ENCODE results near the gene DNAAF2. TPM values are rescaled to one million over a fixed set of nuclear protein-coding genes. Genes with fewer than 3 reads are reported as not detected.

Gene DNAAF2
- polyA plus RNA-seq, 4 donors = 8.3 to 19.5 (median 10.3) TPM

DNA sequence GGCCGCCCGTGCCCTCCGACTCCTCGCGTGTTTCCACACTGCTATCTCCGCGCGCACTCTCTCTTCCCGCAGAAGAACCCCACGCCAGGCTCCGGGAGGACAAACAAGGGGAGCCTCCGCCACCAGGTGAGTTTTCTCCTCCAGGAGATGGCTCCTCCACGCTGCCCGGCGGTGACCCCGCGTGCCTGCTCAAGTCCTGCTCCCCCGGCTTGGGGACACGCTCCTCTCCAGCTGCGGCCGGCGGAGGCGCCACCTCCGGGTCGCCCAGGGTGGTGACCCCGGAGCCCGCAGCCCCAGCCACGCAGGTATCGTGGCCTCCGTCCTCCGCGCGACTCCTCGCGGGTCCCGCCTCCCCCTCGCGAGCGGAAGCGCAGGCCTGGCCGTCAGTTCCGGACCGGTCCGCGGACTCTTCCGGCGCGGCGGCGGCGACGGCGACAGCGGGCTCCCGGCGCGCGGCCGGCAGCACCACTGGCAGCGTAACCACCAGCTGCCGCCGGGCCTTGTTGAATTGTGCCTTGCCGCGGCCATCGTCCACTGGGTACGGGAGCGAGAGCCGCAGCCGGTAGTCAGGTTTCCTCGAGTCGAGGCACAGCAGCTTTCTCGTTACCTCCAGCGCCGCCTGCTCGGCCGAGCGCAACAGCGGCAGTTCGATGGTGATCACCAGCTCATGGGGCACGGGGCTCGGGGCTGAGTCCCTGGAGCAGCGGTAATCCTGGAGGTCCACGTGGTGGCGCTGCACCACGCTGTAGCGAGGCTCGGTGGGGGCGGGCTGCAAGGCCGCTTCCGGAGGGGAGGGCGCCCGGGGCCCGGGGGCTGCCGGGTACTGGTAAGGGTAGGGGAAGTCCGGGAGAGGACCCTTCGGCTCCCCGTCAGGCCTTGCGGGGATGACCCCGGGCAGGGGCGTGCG is 1.2 kb downstream of the DNAAF2 start:
- no peak for FAIRE-seq
- Histone ChIP-seq H3K27me3 (ENCODE audit: control insufficient read depth in 3 of 3, insufficient read depth in 3 of 3, low read length in 3 of 3) (no peaks in the 10 kb centered on the region), H3K27ac (ENCODE audit: low read depth in 1 of 3, low read length in 2 of 3) (peak overlapping the region; percentile 80 to 99 (median 96)), H3K4me1 (ENCODE audit: control insufficient read depth in 3 of 3, insufficient read depth in 2 of 3, low read depth in 1 of 3, low read length in 2 of 3) (peaks cover 0 to 13% (median 0%) of the 10 kb centered on the region in 3 donors), H3K9me3 (ENCODE audit: control insufficient read depth in 2 of 2, insufficient read depth in 1 of 2, low read depth in 1 of 2, low read length in 1 of 2) (no peaks in the 10 kb centered on the region), H3K36me3 (ENCODE audit: control insufficient read depth in 3 of 3, insufficient read depth in 2 of 3, low read depth in 1 of 3, low read length in 3 of 3) (peaks cover 2 to 20% (median 4%) of the 10 kb centered on the region in 3 donors), H3K4me3 (ENCODE audit: low read depth in 1 of 3, low read length in 3 of 3) (peak overlapping the region; percentile 71 to 95 (median 74))
- 0% methylated on average over 57 to 101 of the region's 101 CpGs for WGBS, 3 donors
- DNase-seq = peak; percentile 94 to 97

DNA sequence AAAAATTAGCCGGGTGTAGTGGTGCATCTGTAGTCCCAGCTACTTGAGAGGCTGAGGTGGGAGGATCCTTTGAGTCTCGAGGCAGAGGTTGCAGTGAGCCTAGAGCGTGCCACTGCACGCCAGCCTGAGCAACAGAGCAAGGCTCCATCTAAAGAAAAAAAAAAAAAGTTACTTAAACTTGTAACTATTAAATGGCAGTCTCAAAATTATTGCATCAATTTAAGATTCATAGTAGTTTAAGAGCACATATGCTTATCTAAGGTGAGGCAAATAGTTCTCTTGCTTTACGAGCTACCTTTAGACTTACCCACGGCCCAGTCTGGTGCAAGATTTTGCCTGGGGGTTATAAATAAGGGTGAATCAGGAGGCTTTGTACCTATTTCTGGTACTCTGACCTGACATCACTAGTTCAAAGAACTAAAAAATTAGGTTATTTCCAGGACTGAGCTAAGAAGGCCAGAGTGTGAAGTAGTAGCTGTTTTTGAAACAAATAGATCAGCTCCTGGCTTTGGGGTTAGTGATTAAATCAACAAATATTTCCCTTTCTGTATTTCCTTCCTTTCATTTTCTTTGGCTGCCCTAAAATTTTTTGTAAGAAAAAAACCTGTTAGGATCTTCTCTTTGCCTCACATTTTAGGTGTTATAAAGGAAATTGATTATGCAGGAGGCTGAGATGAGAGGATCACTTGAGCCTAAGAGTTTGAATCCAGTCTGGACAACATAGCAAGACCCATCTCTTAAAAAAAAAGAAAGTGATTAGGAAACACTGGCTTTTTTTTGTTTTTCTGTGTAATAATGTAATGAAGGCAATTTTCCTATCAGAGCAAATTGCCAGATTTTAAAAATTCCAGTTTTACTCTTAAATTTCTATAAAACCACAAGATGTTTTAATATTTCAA is 10.9 kb downstream of the DNAAF2 start:
- Histone ChIP-seq H3K9me3 (ENCODE audit: control insufficient read depth in 2 of 2, insufficient read depth in 1 of 2, low read depth in 1 of 2, low read length in 1 of 2) (no peaks in the 10 kb centered on the region), H3K4me1 (ENCODE audit: control insufficient read depth in 3 of 3, insufficient read depth in 2 of 3, low read depth in 1 of 3, low read length in 2 of 3) (peaks cover 0 to 9% (median 5%) of the 10 kb centered on the region in 3 donors), H3K36me3 (ENCODE audit: control insufficient read depth in 3 of 3, insufficient read depth in 2 of 3, low read depth in 1 of 3, low read length in 3 of 3) (peaks cover 0 to 19% (median 1%) of the 10 kb centered on the region in 3 donors), H3K27me3 (ENCODE audit: control insufficient read depth in 3 of 3, insufficient read depth in 3 of 3, low read length in 3 of 3) (no peaks in the 10 kb centered on the region), H3K27ac (ENCODE audit: low read depth in 1 of 3, low read length in 2 of 3) (peak overlapping the region; percentile 21 to 36 (median 24)), H3K4me3 (ENCODE audit: low read depth in 1 of 3, low read length in 3 of 3) (peak overlapping the region in 1 of 3 donors; percentile 35)
- FAIRE-seq = no peak
- WGBS, 3 donors = 12 to 51% (median 16%) methylated on average over 6 of the region's 6 CpGs
- peak; percentile 65 to 77 for DNase-seq

DNA sequence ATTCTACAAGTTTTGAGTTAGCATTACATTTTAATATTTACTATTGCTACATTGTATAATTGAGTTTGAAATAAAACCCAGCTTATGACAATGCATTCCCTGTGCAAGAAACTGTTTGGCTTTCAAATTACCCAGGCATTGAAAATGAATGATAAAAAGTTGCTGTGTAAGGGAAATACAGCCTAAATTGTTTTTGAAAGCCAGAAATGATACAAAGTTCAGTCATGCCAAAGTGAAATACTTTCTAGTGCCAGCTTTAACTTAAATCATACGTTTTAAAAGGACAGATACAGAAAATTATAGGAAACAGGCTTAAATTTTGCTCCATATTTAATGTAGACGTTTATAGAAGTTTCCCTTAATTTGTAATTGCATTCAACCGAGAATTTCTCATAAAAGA is 11.7 kb downstream of the DNAAF2 start:
- WGBS, 3 donors = 11 to 44% (median 14%) methylated on average over 3 of the region's 3 CpGs
- Histone ChIP-seq H3K27ac (ENCODE audit: low read depth in 1 of 3, low read length in 2 of 3) (peak overlapping the region in 2 of 3 donors; percentile 6 to 24), H3K36me3 (ENCODE audit: control insufficient read depth in 3 of 3, insufficient read depth in 2 of 3, low read depth in 1 of 3, low read length in 3 of 3) (peaks cover 0 to 17% (median 1%) of the 10 kb centered on the region in 3 donors), H3K4me3 (ENCODE audit: low read depth in 1 of 3, low read length in 3 of 3) (peak overlapping the region in 1 of 3 donors; percentile 35), H3K4me1 (ENCODE audit: control insufficient read depth in 3 of 3, insufficient read depth in 2 of 3, low read depth in 1 of 3, low read length in 2 of 3) (peaks cover 0 to 9% (median 5%) of the 10 kb centered on the region in 3 donors), H3K9me3 (ENCODE audit: control insufficient read depth in 2 of 2, insufficient read depth in 1 of 2, low read depth in 1 of 2, low read length in 1 of 2) (no peaks in the 10 kb centered on the region), H3K27me3 (ENCODE audit: control insufficient read depth in 3 of 3, insufficient read depth in 3 of 3, low read length in 3 of 3) (no peaks in the 10 kb centered on the region)
- no peak for FAIRE-seq
- no peak for DNase-seq

DNA sequence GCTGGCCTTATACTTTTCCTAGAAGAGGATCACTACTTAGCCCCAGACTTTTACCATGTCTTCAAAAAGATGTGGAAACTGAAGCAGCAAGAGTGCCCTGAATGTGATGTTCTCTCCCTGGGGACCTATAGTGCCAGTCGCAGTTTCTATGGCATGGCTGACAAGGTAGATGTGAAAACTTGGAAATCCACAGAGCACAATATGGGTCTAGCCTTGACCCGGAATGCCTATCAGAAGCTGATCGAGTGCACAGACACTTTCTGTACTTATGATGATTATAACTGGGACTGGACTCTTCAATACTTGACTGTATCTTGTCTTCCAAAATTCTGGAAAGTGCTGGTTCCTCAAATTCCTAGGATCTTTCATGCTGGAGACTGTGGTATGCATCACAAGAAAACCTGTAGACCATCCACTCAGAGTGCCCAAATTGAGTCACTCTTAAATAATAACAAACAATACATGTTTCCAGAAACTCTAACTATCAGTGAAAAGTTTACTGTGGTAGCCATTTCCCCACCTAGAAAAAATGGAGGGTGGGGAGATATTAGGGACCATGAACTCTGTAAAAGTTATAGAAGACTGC is 12.9 kb downstream of the DNAAF2 start:
- no peaks in the 10 kb centered on the region for H3K27me3 ChIP-seq (ENCODE audit: control insufficient read depth in 3 of 3, insufficient read depth in 3 of 3, low read length in 3 of 3)
- FAIRE-seq (no peak), DNase-seq (no peak)
- 6 to 41% (median 21%) methylated on average over 3 of the region's 3 CpGs for WGBS, 3 donors
- peak overlapping the region in 2 of 3 donors; percentile 86 to 99 for H3K27ac ChIP-seq (ENCODE audit: low read depth in 1 of 3, low read length in 2 of 3)
- H3K9me3 ChIP-seq (ENCODE audit: control insufficient read depth in 2 of 2, insufficient read depth in 1 of 2, low read depth in 1 of 2, low read length in 1 of 2) = no peaks in the 10 kb centered on the region
- peak overlapping the region; percentile 77 to 87 (median 81) for H3K4me3 ChIP-seq (ENCODE audit: low read depth in 1 of 3, low read length in 3 of 3)
- peaks cover 0 to 21% (median 7%) of the 10 kb centered on the region in 3 donors for H3K36me3 ChIP-seq (ENCODE audit: control insufficient read depth in 3 of 3, insufficient read depth in 2 of 3, low read depth in 1 of 3, low read length in 3 of 3)
- peaks cover 0 to 9% (median 5%) of the 10 kb centered on the region in 3 donors for H3K4me1 ChIP-seq (ENCODE audit: control insufficient read depth in 3 of 3, insufficient read depth in 2 of 3, low read depth in 1 of 3, low read length in 2 of 3)

DNA sequence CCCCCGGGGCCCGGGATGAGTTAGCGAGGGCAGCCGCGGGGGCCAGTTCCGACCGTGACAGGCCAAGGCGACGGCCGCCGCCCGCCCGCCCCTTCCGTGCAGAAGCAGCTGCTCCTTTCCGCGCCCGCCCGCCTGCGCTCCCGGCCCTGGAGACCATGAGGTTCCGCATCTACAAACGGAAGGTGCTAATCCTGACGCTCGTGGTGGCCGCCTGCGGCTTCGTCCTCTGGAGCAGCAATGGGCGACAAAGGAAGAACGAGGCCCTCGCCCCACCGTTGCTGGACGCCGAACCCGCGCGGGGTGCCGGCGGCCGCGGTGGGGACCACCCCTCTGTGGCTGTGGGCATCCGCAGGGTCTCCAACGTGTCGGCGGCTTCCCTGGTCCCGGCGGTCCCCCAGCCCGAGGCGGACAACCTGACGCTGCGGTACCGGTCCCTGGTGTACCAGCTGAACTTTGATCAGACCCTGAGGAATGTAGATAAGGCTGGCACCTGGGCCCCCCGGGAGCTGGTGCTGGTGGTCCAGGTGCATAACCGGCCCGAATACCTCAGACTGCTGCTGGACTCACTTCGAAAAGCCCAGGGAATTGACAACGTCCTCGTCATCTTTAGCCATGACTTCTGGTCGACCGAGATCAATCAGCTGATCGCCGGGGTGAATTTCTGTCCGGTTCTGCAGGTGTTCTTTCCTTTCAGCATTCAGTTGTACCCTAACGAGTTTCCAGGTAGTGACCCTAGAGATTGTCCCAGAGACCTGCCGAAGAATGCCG is 13.7 kb downstream of the DNAAF2 start:
- FAIRE-seq = no peak
- Histone ChIP-seq H3K4me3 (ENCODE audit: low read depth in 1 of 3, low read length in 3 of 3) (peak overlapping the region; percentile 77 to 87 (median 81)), H3K36me3 (ENCODE audit: control insufficient read depth in 3 of 3, insufficient read depth in 2 of 3, low read depth in 1 of 3, low read length in 3 of 3) (peaks cover 0 to 19% (median 5%) of the 10 kb centered on the region in 3 donors), H3K27ac (ENCODE audit: low read depth in 1 of 3, low read length in 2 of 3) (peak overlapping the region; percentile 86 to 99 (median 86)), H3K27me3 (ENCODE audit: control insufficient read depth in 3 of 3, insufficient read depth in 3 of 3, low read length in 3 of 3) (no peaks in the 10 kb centered on the region), H3K9me3 (ENCODE audit: control insufficient read depth in 2 of 2, insufficient read depth in 1 of 2, low read depth in 1 of 2, low read length in 1 of 2) (no peaks in the 10 kb centered on the region), H3K4me1 (ENCODE audit: control insufficient read depth in 3 of 3, insufficient read depth in 2 of 3, low read depth in 1 of 3, low read length in 2 of 3) (peaks cover 0 to 9% (median 5%) of the 10 kb centered on the region in 3 donors)
- peak in 1 of 2 donors; percentile 66 for DNase-seq
- 1 to 2% (median 2%) methylated on average over 39 to 65 of the region's 65 CpGs for whole genome bisulfite sequencing, 3 donors

DNA sequence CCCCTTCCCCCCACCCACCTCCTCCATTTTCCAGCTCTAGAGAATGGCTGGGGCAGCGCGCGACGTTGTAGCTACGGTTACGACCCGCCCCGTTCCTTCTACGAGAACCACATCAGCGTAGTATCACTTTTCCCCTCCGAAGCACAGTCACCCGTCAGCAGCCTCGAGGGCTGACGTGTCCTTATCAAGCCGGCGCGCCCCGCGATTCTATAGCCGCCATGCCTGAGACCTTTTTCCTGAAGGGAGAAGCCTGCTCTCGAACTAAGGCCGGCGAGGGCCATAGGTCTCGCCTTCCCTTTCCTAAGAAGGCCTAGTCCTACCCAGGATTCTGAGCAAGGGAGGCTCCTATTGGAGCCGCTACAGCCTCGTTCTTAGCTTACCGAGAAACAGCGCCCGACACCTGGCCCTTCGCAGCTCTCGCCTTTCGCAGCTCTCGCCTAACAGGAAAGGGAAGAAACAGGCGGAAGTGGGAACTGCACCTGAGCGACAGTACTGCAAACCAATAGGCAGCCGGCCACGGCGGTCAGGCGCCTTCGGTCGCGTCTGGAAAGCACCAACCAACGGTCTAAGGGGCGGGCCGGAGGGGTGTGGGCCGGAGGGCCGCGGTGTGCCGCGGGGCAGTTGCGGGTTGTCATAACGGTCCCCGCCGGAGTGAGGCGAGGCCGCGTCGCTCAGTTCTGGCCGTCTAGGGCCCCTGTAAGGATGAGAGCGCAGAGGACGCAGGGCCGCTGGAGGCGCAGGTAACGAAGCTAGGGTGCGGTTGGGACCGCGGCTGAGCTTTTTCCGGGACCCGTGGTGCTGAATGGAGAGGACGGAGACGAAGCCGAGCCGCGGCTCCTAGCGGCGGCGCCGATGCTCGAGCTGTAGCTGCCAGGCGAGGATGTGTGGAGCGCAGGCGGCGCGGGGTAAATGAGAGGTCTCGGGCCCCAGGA is 14.6 kb downstream of the DNAAF2 start, which contains the start of the genes MGAT2 and RPL36AL:
TSS of gene MGAT2 (plus strand) at position 618 of the 932 bp plus-strand sequence. CDS start 470 bp downstream, outside the sequence.
TSS of gene RPL36AL (minus strand) at position 445 of the 932 bp plus-strand sequence. CDS start 1,522 bp downstream, outside the sequence.
- DNase-seq (peak; percentile 98 to 99), FAIRE-seq (no peak)
- Histone ChIP-seq H3K27me3 (ENCODE audit: control insufficient read depth in 3 of 3, insufficient read depth in 3 of 3, low read length in 3 of 3) (no peaks in the 10 kb centered on the region), H3K27ac (ENCODE audit: low read depth in 1 of 3, low read length in 2 of 3) (peak within 1 kb of the TSS; percentile 86 to 99 (median 98)), H3K4me1 (ENCODE audit: control insufficient read depth in 3 of 3, insufficient read depth in 2 of 3, low read depth in 1 of 3, low read length in 2 of 3) (peaks cover 0 to 9% (median 5%) of the 10 kb centered on the region in 3 donors), H3K36me3 (ENCODE audit: control insufficient read depth in 3 of 3, insufficient read depth in 2 of 3, low read depth in 1 of 3, low read length in 3 of 3) (peaks cover 0 to 20% (median 5%) of the 10 kb centered on the region in 3 donors), H3K4me3 (ENCODE audit: low read depth in 1 of 3, low read length in 3 of 3) (peak within 1 kb of the TSS; percentile 77 to 87 (median 81)), H3K9me3 (ENCODE audit: control insufficient read depth in 2 of 2, insufficient read depth in 1 of 2, low read depth in 1 of 2, low read length in 1 of 2) (no peaks in the 10 kb centered on the region)
- WGBS, 3 donors = 0% methylated on average over 74 to 85 of the region's 85 CpGs
